ENCODE measurements around the gene GAS2L2. TPM values are rescaled to one million over a fixed set of nuclear protein-coding genes. Genes with fewer than 3 reads are reported as not detected.

Gene GAS2L2
- total and polyA plus RNA-seq, 2 experiments from 2014 or later: 0.06 TPM; not detected in 1

- H3K27me3 Mint-ChIP-seq (ENCODE audit: insufficient read depth, low read depth, poor library complexity): peaks cover 30% of the 10 kb centered on the region
- H3K4me3 Mint-ChIP-seq: no peak overlapping the region; the same call in 2 of the 3 replicates
- H3K79me2 ChIP-seq (replicated peaks; ENCODE audit: insufficient read depth): no peaks in the 10 kb centered on the region
- no peaks in the 10 kb centered on the region for H3K36me3 ChIP-seq (ENCODE audit: insufficient read depth)
- no peak overlapping the region for H3K27ac ChIP-seq (ENCODE audit: low read depth)
- H3K4me3 ChIP-seq: no peak overlapping the region
- no peak overlapping the region for H2AFZ ChIP-seq
- H3K4me2 ChIP-seq: no peak overlapping the region
- no peaks in the 10 kb centered on the region; the same call in 1 of the 2 replicates for H4K20me1 ChIP-seq (replicated peaks; ENCODE audit: insufficient read depth)
- peaks cover 4% of the 10 kb centered on the region; the same call in 1 of the 2 replicates for H3K4me1 ChIP-seq (ENCODE audit: insufficient read depth)
- no peak for DNase-seq (ENCODE audit: low spot score)
- ATAC-seq: no peak
- peaks cover 12% of the 10 kb centered on the region; the same call in 2 of the 3 replicates for H3K9me3 Mint-ChIP-seq
- peaks cover 6% of the 10 kb centered on the region; the same call in 1 of the 2 replicates for H3K9me2 ChIP-seq (ENCODE audit: insufficient read depth)
- H3K36me3 Mint-ChIP-seq (ENCODE audit: low read depth): 0 out of 3 replicates have a peak, but pooled peaks cover 8% of the 10 kb centered on the region
- H3F3A ChIP-seq (replicated peaks; ENCODE audit: low read depth): peaks cover 8% of the 10 kb centered on the region; the same call in 1 of the 2 replicates
- peaks cover 11% of the 10 kb centered on the region for H3K4me1 Mint-ChIP-seq
- no peak overlapping the region for H3K27ac Mint-ChIP-seq
- peaks cover 57% of the 10 kb centered on the region for H3K27me3 ChIP-seq (ENCODE audit: insufficient read depth)
- TF ChIP-seq REST (IDR thresholded peaks at IDR 0.05; ENCODE audit: unreplicated experiment) (no peak), ETS1 (IDR thresholded peaks at IDR 0.05) (no peak), EZH2 (IDR thresholded peaks at IDR 0.05; ENCODE audit: low read depth, unreplicated experiment) (no peak), CTCF (conservative IDR thresholded peaks at IDR 0.05; ENCODE audit: low read depth in 2 of 2) (no peak), EZH2phosphoT487 (IDR thresholded peaks at IDR 0.05; ENCODE audit: unreplicated experiment) (no peak), ZNF462 (CRISPR knock-in tag; IDR thresholded peaks at IDR 0.05) (no peak), JUNB (IDR thresholded peaks at IDR 0.05; ENCODE audit: unreplicated experiment) (no peak), ZNF114 (CRISPR knock-in tag; IDR thresholded peaks at IDR 0.05) (no peak), ZNF331 (CRISPR knock-in tag; IDR thresholded peaks at IDR 0.05; ENCODE audit: low read depth) (no peak), POLR2AphosphoS5 (IDR thresholded peaks at IDR 0.05; ENCODE audit: low read depth) (no peak), CREB1 (CRISPR knock-in tag; IDR thresholded peaks at IDR 0.05; ENCODE audit: low read depth) (no peak), NANOG (IDR thresholded peaks at IDR 0.05; ENCODE audit: borderline replicate concordance) (no peak), STAT1 (IDR thresholded peaks at IDR 0.05; ENCODE audit: unreplicated experiment) (no peak)
These were observed 10.5 kb downstream of the GAS2L2 start for GRCh38 chr17:35742496-35742895.

Data from GM23338 (cell line).